Hair follicle dermal papilla cell (primary cell): ENCODE results near the gene ZNF98. TPM values are rescaled to one million over a fixed set of nuclear protein-coding genes. Genes with fewer than 3 reads are reported as not detected.

Source experiments
- small RNA-seq: library from RNA; depleted of rRNA; stranded (forward); fragments of <200 nt; gene quantifications from one replicate; pipeline ENCODE3, GENCODE V24; 2012
- total RNA-seq: library from RNA; depleted of rRNA; stranded (reverse); fragments of >200 nt; gene quantifications from 2 replicates; pipeline ENCODE4 v1.2.3, GENCODE V29; 2012

Gene ZNF98
- not detected in 2 replicates for total RNA-seq

DNA sequence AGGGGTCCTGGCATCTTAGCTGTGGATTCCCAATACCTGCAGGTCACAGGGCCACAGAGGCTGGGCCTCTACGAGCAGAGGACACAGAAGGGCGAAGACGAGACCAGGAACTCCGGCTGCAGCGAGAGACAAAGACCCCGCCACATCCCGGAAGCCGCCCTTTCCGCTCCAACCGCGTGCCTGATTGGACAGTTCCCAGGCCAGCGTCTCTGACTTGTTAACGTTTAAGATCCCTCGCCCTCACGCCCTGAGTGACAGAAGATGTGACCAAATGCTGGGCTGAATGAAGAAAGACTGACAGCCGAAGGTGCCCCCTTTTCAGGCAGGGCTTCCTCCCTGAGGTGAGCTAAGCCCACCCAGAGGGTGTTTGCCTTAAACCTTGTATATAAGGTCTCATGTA is at the start of gene ZNF98:
Gene ZNF98, minus strand, starts transcription at position 136 of the 400 bp plus-strand sequence. Its CDS starts 122 bp downstream, at position 14.

Small RNA genes within 50 kb of the gene (small RNA-seq; reads per million reads assigned to genes)
- gene AC011494.1: not detected

Other genes with a start within 250 kb of the ZNF98 start
- 0.49 and 0.73 TPM in 2 replicates for gene ZNF676, start 225.4 kb downstream of the ZNF98 start, total RNA-seq
- gene ZNF729, start 135.9 kb downstream of the ZNF98 start, total RNA-seq: not detected in 2 replicates
- 0.16 and 0.24 TPM in 2 replicates for gene ZNF492, start 212.0 kb upstream of the ZNF98 start, total RNA-seq